ENCODE measurements around the gene MINDY4. TPM values are rescaled to one million over a fixed set of nuclear protein-coding genes. Genes with fewer than 3 reads are reported as not detected.

The MINDY4 gene
- total RNA-seq, 4 donors from 2014 or later: 11.0 to 30.9 (median 18.9) TPM

DNA sequence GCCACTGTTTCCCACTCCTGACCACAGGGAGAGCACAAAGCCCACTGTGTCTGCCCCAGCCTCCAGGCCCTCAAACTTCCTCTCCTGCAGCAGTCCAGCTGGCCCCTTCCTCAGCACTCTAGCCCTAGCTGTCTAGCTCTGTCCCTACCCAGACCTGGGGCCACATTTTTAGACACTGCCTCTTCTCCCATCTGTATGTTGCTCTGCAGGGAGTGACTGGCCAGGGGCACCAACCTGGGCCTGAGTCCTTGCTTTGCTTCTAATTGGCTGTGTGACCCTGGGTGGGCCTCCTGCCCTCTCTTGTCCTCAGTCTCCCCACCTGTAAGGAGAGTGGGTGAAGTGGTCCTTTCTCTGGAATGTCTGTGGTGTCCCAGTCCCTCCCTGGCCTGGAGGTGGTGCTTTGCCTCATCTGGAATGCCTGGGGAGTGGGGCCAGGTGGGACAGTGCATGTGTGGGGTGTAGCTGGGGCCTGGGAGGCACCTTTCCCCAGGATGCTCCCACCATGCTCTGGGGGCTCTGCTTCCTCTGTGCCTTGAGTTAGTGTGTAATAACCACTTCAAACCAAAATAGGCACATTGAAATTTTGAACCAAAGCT, 165.5 kb downstream of the MINDY4 start:
- no peak for ATAC-seq (ENCODE audit: low FRiP score)
- DNase-seq (ENCODE audit: low spot score): no peak
- TF ChIP-seq, protein P1, sequence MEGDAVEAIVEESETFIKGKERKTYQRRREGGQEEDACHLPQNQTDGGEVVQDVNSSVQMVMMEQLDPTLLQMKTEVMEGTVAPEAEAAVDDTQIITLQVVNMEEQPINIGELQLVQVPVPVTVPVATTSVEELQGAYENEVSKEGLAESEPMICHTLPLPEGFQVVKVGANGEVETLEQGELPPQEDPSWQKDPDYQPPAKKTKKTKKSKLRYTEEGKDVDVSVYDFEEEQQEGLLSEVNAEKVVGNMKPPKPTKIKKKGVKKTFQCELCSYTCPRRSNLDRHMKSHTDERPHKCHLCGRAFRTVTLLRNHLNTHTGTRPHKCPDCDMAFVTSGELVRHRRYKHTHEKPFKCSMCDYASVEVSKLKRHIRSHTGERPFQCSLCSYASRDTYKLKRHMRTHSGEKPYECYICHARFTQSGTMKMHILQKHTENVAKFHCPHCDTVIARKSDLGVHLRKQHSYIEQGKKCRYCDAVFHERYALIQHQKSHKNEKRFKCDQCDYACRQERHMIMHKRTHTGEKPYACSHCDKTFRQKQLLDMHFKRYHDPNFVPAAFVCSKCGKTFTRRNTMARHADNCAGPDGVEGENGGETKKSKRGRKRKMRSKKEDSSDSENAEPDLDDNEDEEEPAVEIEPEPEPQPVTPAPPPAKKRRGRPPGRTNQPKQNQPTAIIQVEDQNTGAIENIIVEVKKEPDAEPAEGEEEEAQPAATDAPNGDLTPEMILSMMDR (IDR thresholded peaks at IDR 0.05): no peak

DNA sequence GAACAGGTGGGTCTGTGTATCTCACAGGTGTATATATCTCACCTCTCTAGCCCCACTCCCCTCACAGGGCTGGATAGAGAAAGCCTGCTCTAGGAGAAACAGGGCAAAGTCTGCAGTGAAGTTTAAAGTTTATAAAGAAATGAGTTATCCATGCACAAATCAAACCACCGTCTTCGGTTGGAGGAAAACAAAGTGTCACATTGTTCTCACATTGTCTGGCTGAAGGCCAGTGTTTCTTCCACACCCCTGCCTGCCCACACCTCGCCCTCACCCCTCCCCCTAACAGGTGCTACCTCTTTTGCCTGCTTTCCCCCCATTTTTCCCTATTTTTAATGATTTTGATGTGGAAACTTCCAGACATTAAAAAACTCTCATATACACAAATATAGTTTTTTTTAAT, 166.2 kb downstream of the MINDY4 start:
- no peak for DNase-seq (ENCODE audit: low spot score)
- TF ChIP-seq, protein P1 (IDR thresholded peaks at IDR 0.05): no peak
- ATAC-seq (ENCODE audit: low FRiP score): no peak

DNA sequence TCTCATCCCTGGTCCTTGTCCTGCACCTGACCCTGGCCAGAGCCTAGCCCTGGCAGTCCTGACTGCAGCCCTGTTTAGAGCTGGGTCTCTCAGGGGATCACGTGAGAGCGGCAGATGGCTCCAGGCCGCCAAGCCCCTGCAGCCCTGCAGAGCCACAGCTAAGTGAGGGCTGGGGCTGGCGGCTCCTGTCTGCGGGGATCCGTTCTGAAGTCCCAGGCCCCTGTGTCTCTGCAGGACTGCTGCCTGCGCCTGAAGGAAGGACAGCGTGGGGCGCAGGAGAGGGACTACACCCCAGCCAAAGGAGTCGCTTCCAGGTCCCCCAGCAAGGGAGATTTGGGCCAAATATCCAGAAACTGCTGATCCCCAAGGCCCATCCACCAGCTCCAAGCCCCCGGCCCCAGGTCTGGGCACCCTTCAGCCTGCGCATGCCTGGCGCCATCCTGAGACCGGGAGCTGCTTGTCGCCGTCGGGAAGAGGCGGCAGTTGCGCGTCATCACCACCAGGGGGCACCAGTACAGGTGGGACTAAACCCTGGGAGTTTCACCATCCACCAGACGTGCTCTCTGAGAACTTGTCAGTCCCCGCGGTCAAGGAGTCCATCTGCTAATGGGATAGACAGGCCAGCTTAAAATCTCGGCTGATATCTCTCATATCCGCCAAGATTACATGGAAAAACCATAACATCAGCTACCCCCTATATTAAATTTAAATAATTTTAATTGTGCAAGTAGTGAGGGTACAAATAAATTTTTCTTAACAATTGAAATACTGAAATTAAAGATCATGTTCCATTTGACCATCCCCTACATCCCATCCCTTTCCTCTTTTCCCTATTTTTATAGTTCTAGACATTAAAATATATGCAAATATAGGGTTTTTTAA, 167.5 kb downstream of the MINDY4 start:
- ATAC-seq (ENCODE audit: low FRiP score) (peak; percentile 75), DNase-seq (ENCODE audit: low spot score) (peak; percentile 63)
- TF ChIP-seq, protein P1 (IDR thresholded peaks at IDR 0.05): peak in 2 of 3 donors; percentile 40 to 42

DNA sequence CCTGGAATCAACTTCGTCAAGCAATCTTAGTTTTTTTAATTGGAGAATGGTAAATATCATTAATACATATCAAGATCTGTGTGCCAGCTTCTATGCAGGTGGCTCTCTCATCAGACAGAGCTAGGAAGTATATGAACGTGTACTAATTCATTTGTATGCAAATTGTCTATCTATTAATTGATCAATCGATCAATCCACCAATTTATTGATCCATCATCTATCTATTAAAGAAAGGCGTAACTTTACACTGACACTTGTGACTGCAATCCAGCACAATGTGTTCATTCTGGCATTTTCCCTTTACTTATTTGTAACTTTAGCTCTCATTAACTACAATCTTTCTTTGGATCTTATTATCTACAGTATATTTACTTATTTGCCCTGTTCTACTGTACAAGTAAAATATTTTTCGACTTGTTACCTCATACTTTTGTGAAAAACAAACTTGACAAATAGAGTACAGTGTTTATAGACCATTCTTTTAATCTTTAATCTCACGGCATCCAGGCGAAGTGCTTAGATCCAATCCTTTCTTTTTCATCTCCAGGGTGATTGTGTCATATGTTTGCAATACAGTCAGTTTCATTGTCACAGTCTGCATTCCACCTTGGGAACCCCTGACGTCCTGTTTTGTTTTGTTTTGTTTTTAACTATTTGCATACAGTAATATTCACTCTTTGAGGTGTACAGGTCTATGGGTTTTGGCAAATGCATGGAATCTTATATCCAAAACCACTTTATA, 170.5 kb downstream of the MINDY4 start:
- TF ChIP-seq, protein P1 (IDR thresholded peaks at IDR 0.05): no peak
- DNase-seq (ENCODE audit: low spot score) (no peak), ATAC-seq (ENCODE audit: low FRiP score) (no peak)

Other genes starting within 250 kb of the MINDY4 start
- 100 to 1,000 TPM in 2 of 4 donors, 10 to 100 TPM in 2; 66.8 to 136 (median 105) TPM for gene GARS1, start 176.5 kb upstream of the MINDY4 start, total RNA-seq
- gene CRHR2, start 89.0 kb upstream of the MINDY4 start, total RNA-seq: under 1 TPM in 1 of 4 donors, not detected in 3; 0.95 TPM
- 100 to 1,000 TPM; 156 to 545 (median 222) TPM for gene INMT, start 19.3 kb upstream of the MINDY4 start, total RNA-seq
- gene AQP1, start 140.4 kb downstream of the MINDY4 start, total RNA-seq: 100 to 1,000 TPM; 291 to 685 (median 428) TPM
- not detected for gene GHRHR, start 192.5 kb downstream of the MINDY4 start, total RNA-seq